Spleen (tissue), 11 donors: ENCODE results near the gene DHRS1. TPM values are rescaled to one million over a fixed set of nuclear protein-coding genes. Genes with fewer than 3 reads are reported as not detected.

Source experiments
- DNase-seq: peaks from one replicate; pipeline ENCODE4 v3.0.0-alpha.2; 2020
- H3K27ac ChIP-seq, 8 donors: fragments of 200-600 bp; sonication (generic) in 7 of 8; 1 replicate in 4 of 8; 2 replicates in 4 of 8; pipeline versions ENCODE4 v1.5.0 to v1.8.0; 2016 to 2021; ENCODE audit warnings: inconsistent platforms in 4 of 8, mild to moderate bottlenecking in 4 of 8, moderate library complexity in 1 of 8
- H3K27me3 ChIP-seq, 7 donors: fragments of 200-600 bp; sonication (generic) in 6 of 7; replicated peaks in 1 of 7; 1 replicate in 4 of 7; 2 replicates in 3 of 7; pipeline versions ENCODE4 v1.5.0 to v1.8.0; 2016 to 2021; ENCODE audit warnings: inconsistent platforms in 3 of 7, mild to moderate bottlenecking in 1 of 7
- H3K36me3 ChIP-seq, 6 donors: fragments of 200-600 bp; sonication (generic) in 5 of 6; 1 replicate in 4 of 6; 2 replicates in 2 of 6; pipeline versions ENCODE4 v1.5.0 to v1.8.0; 2016 to 2021; ENCODE audit warnings: inconsistent platforms in 2 of 6
- H3K4me1 ChIP-seq, 6 donors: fragments of 200-600 bp; sonication (generic) in 5 of 6; 1 replicate in 3 of 6; 2 replicates in 3 of 6; pipeline versions ENCODE4 v1.5.0 to v1.8.0; 2016 to 2021; ENCODE audit warnings: inconsistent platforms in 3 of 6
- H3K4me3 ChIP-seq, 8 donors: fragments of 200-600 bp; sonication (generic) in 7 of 8; 1 replicate in 4 of 8; 2 replicates in 4 of 8; pipeline versions ENCODE4 v1.5.0 to v1.8.0; 2016 to 2021; ENCODE audit warnings: inconsistent platforms in 4 of 8, mild to moderate bottlenecking in 4 of 8, moderate library complexity in 2 of 8
- H3K9me3 ChIP-seq, 8 donors: fragments of 200-600 bp; sonication (generic) in 7 of 8; 1 replicate in 4 of 8; 2 replicates in 4 of 8; pipeline versions ENCODE4 v1.5.0 to v1.8.0; 2016 to 2021; ENCODE audit warnings: inconsistent platforms in 4 of 8
- CTCF ChIP-seq, 11 experiments: fragments of 200-600 bp in 7 of 11; fragments of 450-650 bp in 4 of 11; sonication (generic) in 4 of 11; IDR thresholded peaks in 8 of 11; conservative IDR thresholded peaks in 3 of 11; 1 replicate in 7 of 11; 2 replicates in 4 of 11; pipeline versions ENCODE4 v1.4.0 to v1.8.0; 2016 to 2021; ENCODE audit warnings: antibody characterized with exemption in 11 of 11, inconsistent platforms in 4 of 11, mild to moderate bottlenecking in 1 of 11
- POLR2A ChIP-seq, 3 donors: fragments of 450-650 bp; IDR thresholded peaks; one replicate each; pipeline ENCODE4 v1.5.1; 2017; ENCODE audit warnings: antibody characterized with exemption in 3 of 3, mild to moderate bottlenecking in 1 of 3
- POLR2AphosphoS5 ChIP-seq, 3 donors: sonication (generic); formaldehyde crosslinking; IDR thresholded peaks; one replicate each; pipeline ENCODE4 v1.5.1; 2017; ENCODE audit warnings: antibody characterized with exemption in 3 of 3
- WGBS, 5 donors: extraction: QIAGEN DNeasy Blood & Tissue Kit in 3 of 5; methylation state at CpG; one replicate each; pipeline versions ENCODE4 v1.1.5 to v1.1.7; 2013 to 2018; 5-methylcytosine and 5-hydroxymethylcytosine counted together
- intact Hi-C: fragments of 100-400 bp; cut with DNase I; formaldehyde crosslinking; loops from one replicate; pipeline ENCODE4 v1.15.0; 2023; ENCODE audit warnings: low total_unique reads
- polyA plus RNA-seq, 3 donors: library from polyadenylated mRNA; stranded (reverse); fragments of 200-250 nt; gene quantifications; one replicate each; pipeline ENCODE4 v1.2.1, GENCODE V29; 2013
- total RNA-seq, 7 donors: library from RNA; depleted of rRNA in 3 of 7; stranded (reverse); fragments of >200 nt in 3 of 7; fragmentation: NEBNext Ultra II Directional in 4 of 7; extraction: Animal tissue kit (Norgen Biotek cat#: 25700) in 4 of 7; gene quantifications; one replicate each; pipeline versions ENCODE4 v1.1.0 to v1.2.1, GENCODE V29; 2016 to 2021
- donor health status: healthy with polysubstance abuse.
- donor health status: DM: no; HTN: no; CAD: no; lungs with moderate emphysema.
- donor health status: DM: no; HTN: no; CAD: no.
- donor health status: Bipolar disorder and iron deficiency.
- donor health status: healthy.
- donor health status: DM: no; HTN: no; CAD: no.
- donor health status: DM: yes; HTN: yes; CAD: no.

DHRS1 gene
- total and polyA plus RNA-seq, 10 donors: 22.0 to 56.1 (median 33.1) TPM

- Histone ChIP-seq H3K9me3 (no peaks in the 10 kb centered on the region), H3K27ac (no peak within 1 kb of the TSS), H3K4me3 (no peak within 1 kb of the TSS), H3K27me3 (no peaks in the 10 kb centered on the region), H3K36me3 (peaks cover 0 to 97% (median 31%) of the 10 kb centered on the region in 6 donors), H3K4me1 (no peaks in the 10 kb centered on the region)
- WGBS, 5 donors: 77 to 94% (median 89%) methylated on average over 7 to 14 of the region's 14 CpGs
- no peak for TF ChIP-seq CTCF (IDR thresholded peaks at IDR 0.05 in 8 of 11, conservative IDR thresholded peaks at IDR 0.05 in 3 of 11)
- no peak for TF ChIP-seq POLR2A (IDR thresholded peaks at IDR 0.05)
- no peak for TF ChIP-seq POLR2AphosphoS5 (IDR thresholded peaks at IDR 0.05)
- intact Hi-C loops: no loop called here
- DNase-seq: no peak
These were observed 36.5 kb downstream of the DHRS1 start, which contains the start of gene TGM1 for GRCh38 chr14:24262821-24263733. TGM1 (minus strand) TSS chr14:24263177; CDS start chr14:24262352, 825 bp downstream.

- H3K27me3 ChIP-seq: no peaks in the 10 kb centered on the region
- 91 to 96% (median 93%) methylated on average over 10 to 19 of the region's 19 CpGs for WGBS, 5 donors
- peaks cover 0 to 92% (median 19%) of the 10 kb centered on the region in 6 donors for H3K36me3 ChIP-seq
- H3K27ac ChIP-seq: no peak overlapping the region
- no peaks in the 10 kb centered on the region for H3K4me1 ChIP-seq
- intact Hi-C loops: no loop called here
- no peaks in the 10 kb centered on the region for H3K9me3 ChIP-seq
- no peak overlapping the region for H3K4me3 ChIP-seq
- no peak for TF ChIP-seq POLR2AphosphoS5 (IDR thresholded peaks at IDR 0.05)
- no peak for TF ChIP-seq POLR2A (IDR thresholded peaks at IDR 0.05)
- TF ChIP-seq CTCF (IDR thresholded peaks at IDR 0.05 in 8 of 11, conservative IDR thresholded peaks at IDR 0.05 in 3 of 11): no peak
- no peak for DNase-seq
These were observed 37.6 kb downstream of the DHRS1 start for GRCh38 chr14:24261969-24262327.

GRCh38 chr14:24261256-24261968 is 38.2 kb downstream of the DHRS1 start:
- peak; percentile 33 for DNase-seq
- 89 to 97% (median 93%) methylated on average over 18 to 20 of the region's 20 CpGs for WGBS, 5 donors
- Histone ChIP-seq H3K27me3 (no peaks in the 10 kb centered on the region), H3K9me3 (no peaks in the 10 kb centered on the region), H3K36me3 (peaks cover 0 to 89% (median 14%) of the 10 kb centered on the region in 6 donors), H3K4me1 (no peaks in the 10 kb centered on the region), H3K27ac (no peak overlapping the region), H3K4me3 (no peak overlapping the region)
- intact Hi-C loops: no loop called here
- no peak for TF ChIP-seq POLR2AphosphoS5 (IDR thresholded peaks at IDR 0.05)
- TF ChIP-seq CTCF (IDR thresholded peaks at IDR 0.05 in 8 of 11, conservative IDR thresholded peaks at IDR 0.05 in 3 of 11): no peak
- no peak for TF ChIP-seq POLR2A (IDR thresholded peaks at IDR 0.05)

- H3K4me1 ChIP-seq: no peaks in the 10 kb centered on the region
- H3K36me3 ChIP-seq: peaks cover 0 to 89% (median 8%) of the 10 kb centered on the region in 6 donors
- peak; percentile 24 for DNase-seq
- intact Hi-C loops: no loop called here
- no peaks in the 10 kb centered on the region for H3K9me3 ChIP-seq
- TF ChIP-seq POLR2AphosphoS5 (IDR thresholded peaks at IDR 0.05) (no peak), POLR2A (IDR thresholded peaks at IDR 0.05) (no peak), CTCF (IDR thresholded peaks at IDR 0.05 in 8 of 11, conservative IDR thresholded peaks at IDR 0.05 in 3 of 11) (no peak)
- no peak overlapping the region for H3K27ac ChIP-seq
- 70 to 87% (median 80%) methylated on average over 4 of the region's 4 CpGs for WGBS, 5 donors
- no peaks in the 10 kb centered on the region for H3K27me3 ChIP-seq
- H3K4me3 ChIP-seq: no peak overlapping the region
These were observed 38.8 kb downstream of the DHRS1 start for GRCh38 chr14:24260780-24261157.
